ENCODE results near the gene GMPR.

The GMPR gene

DNA sequence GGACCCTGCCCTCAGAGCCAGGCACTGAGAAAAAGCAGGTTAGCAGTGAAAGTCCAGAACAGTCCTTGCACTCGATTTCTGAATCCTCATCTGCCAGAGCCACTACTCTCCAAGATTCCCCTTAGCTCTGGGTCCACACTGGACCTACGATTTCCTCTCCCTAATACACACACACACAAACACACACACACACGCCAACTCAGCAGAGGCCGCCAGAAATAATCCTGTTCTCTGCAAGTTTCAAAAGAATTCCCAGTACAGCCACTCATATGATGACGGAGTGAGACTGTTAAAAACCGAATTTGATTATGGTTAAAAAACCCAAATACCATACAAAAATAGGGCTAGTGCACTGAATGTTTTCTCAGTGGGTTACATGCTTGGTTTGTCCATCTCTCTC, 90.8 kb downstream of the GMPR start:
- DNase-seq (ENCODE audit: low spot score): no peak

DNA sequence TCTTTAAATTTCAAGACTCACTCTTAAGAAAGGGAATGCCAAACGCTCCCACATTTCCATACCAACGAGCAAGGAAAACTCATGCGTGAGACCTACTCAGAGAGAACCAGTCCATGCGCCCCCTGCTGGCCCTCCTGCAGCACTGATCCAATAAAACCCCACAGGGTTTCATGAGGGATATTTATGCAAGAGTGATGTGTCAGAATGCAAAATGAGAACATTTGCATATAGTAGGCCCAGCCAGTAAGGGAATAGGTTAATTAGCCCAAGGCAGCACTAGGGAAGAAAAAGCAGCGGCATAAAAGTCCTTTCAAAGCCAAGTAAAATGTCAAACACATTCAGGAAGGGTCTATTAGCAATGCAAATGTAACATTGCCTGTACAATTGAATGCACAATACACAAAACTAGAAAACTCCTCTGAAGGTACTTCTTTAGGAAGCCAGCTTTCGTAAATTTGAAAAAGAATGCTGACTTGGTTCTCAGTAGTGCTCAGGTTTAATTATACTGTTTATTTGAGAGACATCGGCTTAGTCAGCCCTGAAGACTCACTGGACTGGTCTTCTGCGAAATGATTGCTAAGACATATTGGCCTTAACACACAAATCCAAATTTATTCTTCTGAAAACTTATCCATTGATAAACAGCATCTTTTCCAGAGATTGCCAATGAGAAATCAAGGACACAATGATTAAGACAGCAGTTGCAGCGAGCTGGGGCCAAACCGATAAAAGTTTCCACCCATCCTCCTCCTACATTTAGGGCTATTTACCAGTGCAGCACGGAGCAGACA, 93.2 kb downstream of the GMPR start:
- peak; percentile 44 for DNase-seq (ENCODE audit: low spot score)

DNA sequence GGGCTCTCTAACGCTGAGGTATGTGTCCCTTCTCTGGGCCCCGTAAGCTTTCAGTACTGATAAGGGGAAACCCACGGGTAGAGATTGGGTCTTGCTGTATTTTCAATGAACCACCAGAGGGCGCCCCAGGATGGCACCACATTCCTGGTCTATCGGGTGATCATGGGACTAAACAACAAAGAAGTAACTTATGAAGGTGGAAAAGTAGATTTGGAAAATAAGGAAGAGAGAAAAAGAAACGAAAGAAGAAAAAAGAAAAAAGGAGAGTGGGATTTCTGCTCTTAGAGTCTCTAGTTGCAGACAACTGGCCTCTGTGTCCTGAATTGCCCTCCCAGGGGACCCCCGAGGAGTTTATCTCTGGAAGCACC, 93.8 kb downstream of the GMPR start:
- DNase-seq (ENCODE audit: low spot score): peak; percentile 58

DNA sequence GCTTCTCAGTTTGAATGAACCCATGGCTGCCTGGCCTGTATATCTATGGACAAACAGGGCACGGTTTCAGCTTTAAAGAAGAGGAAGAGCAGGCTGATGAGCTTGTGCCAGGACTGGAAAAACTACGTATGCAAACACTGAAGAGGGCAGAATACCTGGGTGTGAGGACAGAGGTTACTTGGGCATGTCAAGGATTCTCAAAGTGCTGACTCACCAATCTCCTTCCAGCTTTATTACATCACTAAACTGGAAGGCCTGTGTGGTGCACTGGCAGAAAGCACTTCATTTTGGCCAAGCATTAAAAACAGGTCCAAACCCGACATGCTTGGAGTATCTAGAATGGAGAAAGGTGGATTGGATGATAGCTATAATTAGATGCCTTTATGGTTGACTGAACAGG, 95.2 kb downstream of the GMPR start:
- DNase-seq (ENCODE audit: low spot score): no peak

DNA sequence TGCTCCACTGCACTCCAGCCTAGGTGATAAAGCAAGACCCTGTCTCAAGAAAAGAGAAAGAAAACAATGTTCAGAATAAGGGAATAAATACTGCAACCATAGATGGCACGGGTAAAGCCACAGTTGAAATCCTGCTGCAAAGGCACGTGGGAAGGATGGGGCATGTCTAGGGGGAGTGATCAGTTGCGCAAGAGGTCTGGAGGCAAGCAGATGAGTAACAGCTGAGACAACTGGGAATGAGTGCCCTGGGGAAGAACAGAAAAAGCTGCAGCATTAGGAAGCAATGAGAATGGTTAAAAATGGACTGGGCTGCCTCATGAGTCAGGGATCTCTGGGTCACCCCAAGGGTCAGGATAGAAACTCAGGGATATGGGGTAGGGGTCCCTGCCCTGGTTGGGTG, 96.3 kb downstream of the GMPR start:
- no peak for DNase-seq (ENCODE audit: low spot score)

DNA sequence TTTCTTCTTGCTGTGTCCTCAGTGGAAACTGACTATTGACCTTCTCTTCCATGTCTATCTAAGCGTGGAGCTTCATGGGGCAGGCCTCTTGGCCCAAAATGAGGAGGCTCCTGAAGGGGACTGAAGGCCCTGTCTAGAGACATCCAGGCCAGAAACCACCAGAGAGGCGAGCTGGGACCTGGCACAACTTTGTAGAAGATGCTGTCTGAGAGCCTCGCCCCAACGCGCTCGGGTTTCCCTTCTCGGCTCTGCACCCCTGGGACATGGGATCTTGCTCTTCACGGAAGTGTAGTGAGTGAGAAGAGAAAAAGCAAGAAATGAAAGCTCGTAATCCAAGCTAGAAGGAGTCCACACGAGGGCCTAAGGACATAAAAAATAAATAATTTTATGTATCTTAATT, 96.8 kb downstream of the GMPR start:
- no peak for DNase-seq (ENCODE audit: low spot score)

DNA sequence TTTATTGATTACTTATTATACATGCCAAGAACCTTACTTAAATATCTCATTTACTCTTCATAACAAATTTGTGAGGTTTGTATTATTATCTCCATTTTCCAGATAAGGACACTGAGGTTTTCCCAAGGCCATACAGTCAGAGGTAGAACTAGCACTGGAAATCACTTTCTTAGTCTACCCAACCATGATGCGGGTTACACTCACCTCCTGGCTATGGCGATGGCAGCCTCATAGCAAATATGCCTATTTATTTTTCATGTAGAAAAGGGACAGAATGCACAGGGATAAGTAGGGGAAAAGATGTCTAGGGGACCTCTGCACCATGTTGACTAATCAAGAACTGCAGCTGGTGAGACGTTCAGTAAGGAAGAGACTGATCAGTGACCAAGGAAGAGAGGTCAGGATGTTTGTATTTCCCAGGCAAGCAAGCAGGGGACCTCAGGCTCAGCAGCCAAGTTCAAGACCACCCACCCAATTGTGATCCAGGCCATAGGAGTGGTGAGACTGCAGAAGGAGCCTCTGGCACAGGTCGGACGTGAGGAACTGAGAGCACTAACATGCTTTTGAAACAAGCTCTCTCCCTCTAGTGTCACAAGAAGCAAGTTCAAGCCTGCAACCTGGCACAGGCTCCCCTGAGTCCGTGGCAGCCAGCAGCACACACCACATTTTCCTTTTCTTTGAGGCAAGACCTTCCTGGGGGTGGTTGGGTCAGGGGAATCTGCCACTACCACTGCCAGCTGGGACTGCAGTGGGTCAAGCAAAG, 97.8 kb downstream of the GMPR start:
- DNase-seq (ENCODE audit: low spot score): no peak

DNA sequence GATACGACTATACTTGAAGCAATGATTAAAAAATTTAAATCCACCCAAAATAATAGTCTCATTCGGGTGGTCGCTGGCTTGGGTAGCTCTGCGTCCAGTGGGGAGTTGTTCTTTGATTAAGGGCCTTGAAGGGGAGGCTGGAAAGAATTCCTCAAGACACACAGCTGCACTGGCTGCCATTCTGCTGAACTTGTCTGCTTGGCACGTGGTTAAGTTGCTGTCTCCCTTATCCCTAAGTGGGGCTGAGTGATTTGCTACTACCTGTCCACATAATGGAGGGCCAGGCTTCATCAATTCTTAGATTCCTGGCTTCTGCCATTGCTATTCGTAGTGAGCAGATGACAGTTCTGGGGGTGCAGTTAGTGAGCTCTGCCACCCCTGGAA, 98.5 kb downstream of the GMPR start:
- no peak for DNase-seq (ENCODE audit: low spot score)

DNA sequence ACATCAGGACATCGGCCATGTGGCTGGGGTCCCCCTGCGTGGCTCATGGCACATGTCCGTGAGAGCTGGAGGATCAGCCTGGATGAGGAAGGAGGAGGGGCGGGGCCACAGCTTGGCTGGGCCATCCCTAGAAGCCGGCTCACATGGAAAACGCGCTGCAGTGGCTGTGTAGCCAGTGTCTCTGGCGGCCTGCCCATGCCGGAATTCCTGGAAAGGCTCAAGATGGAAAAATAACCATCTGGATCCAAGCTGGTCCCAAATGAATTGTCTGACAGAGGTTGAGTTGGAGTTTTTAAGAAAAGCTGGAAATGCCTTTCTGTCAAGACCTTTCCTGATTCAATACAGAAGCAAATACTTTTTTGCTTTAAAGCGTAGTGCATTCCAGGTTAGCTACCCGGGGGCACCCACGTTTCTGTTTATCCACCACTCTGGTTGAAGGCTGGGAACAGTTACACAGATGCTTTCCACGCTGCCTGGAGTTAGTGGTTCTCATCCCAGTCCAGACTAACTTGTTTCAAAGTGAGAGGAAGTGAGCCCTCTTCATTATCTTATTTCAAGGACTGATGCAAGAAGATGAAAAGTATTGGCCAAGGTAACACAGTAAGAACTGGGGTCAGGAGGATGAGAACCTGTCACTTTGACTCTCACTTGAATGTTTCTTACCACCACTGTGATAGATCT, 99.0 kb downstream of the GMPR start:
- DNase-seq (ENCODE audit: low spot score): no peak

DNA sequence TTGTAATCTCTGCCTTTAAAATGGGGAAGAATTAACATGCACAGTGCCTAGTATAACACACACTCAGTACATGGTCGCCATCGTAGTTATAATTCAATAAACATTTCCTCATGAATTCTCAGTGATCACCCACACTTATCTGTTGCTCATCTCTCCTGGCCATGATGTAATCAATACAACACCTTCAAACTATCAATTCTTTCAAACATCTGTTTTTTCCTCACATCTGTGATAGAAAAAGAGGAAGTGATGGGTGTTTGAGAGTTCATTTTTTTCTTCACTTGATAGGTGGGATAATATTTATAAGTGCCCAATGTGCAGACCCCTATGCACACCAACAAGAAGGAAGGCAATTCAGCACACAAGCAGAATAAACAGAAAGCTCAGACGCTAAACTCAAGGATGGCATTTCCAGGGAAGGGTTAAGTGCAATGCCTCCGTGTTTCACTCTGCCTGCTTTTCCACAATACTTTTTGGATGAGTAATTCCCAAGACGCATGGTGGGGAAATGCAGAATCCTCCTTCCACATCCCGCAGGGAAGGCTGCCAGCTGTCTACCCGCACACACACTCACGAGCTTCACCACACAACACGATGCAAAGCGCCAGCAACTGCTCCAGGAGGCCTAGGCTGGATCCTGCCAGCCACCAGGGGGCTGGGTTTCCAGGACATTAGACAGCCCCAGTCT, 100.3 kb downstream of the GMPR start:
- peak; percentile 54 for DNase-seq (ENCODE audit: low spot score)

DNA sequence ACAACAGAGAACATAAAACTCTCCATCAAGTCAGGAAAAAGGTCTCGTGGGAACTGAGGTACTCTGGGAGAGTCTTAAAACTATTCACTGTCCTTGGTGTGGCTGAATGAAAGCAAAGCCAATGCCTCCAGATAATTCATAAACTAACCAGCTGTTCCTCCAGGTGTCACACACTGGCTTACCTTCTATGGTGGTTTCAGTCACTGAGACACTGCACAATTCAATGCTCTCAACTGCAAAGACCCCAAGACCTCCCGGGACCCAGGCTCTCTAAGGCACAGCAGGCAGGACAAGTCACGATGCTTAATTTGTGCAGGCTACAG, 100.8 kb downstream of the GMPR start:
- DNase-seq (ENCODE audit: low spot score): no peak

DNA sequence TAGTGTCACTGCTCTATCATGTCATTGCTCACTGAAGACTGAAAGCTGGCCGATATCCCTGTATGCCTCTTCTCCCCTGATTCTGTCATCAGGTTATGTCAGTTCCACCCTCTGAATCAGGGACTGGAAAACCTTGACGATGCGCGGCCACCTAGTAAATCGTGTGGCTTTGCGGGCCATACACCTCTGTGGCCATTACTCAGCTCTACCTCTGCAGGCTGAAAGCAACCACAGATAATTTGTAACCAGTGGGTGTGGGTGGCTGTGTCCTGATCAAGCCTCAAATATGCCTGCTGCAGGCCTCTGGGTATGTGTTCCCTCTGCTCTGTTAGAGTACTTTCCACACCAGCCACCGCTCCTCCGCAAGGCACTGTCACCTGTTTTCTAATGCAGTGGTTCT, 105.2 kb downstream of the GMPR start:
- peak; percentile 36 for DNase-seq (ENCODE audit: low spot score)

DNA sequence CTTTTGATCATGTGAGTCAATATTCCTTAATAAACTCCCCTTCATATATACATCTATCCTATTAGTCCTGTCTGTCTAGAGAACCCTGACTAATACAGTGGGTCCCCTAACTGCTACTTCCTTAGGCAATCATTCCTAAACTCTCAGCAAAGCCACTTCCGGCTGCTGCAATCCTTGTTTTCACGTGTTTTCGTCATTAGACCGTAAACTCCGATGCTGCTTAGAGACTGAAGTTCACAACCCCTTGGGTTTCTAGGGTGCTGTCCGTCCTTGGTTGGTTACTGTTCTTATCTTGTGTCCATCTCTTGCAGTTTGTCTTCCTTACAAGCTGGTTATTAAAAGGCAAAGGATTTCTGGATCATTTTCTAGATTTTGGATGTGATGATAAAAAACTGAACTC, 106.4 kb downstream of the GMPR start:
- DNase-seq (ENCODE audit: low spot score): no peak

Measured in SW480 (cell line).